DOHH2 (cell line): Measurements from ENCODE around the gene VKORC1L1.
"Not testable (repeated sequence)": the region's sequence is repeated elsewhere in the genome, so short reads cannot be mapped to it uniquely, and the experiment has no call there.

Experiments used
- H3F3A ChIP-seq: fragments of 200-600 bp; sonication (generic), shearing (Covaris generic); 2 replicates; pipeline ENCODE4 v1.6.0; 2016; ENCODE audit warnings: antibody characterized with exemption, mild to moderate bottlenecking; ENCODE audit not compliant: control insufficient read depth, insufficient read depth
- H3K27ac ChIP-seq: fragments of 200-600 bp; sonication (generic); 2 replicates; pipeline ENCODE4 v1.5.1; 2014; ENCODE audit warnings: low read depth, mild to moderate bottlenecking, low read length, moderate library complexity
- H3K27me3 ChIP-seq: fragments of 200-600 bp; sonication (generic); 2 replicates; pipeline ENCODE4 v1.6.1; 2014; ENCODE audit warnings: mild to moderate bottlenecking, low read length, mixed read lengths; ENCODE audit not compliant: control insufficient read depth
- H3K36me3 ChIP-seq: fragments of 200-600 bp; sonication (generic); 2 replicates; pipeline ENCODE4 v1.6.1; 2014; ENCODE audit warnings: mild to moderate bottlenecking, low read length, moderate library complexity, mixed read lengths; ENCODE audit not compliant: control insufficient read depth
- H3K4me1 ChIP-seq: fragments of 200-600 bp; sonication (generic); 2 replicates; pipeline ENCODE4 v1.6.1; 2014; ENCODE audit warnings: mild to moderate bottlenecking, low read length, mixed read lengths; ENCODE audit not compliant: control insufficient read depth
- H3K4me2 ChIP-seq: fragments of 200-600 bp; sonication (generic); 2 replicates; pipeline ENCODE4 v1.6.0; 2014; ENCODE audit warnings: mild to moderate bottlenecking, low read length, moderate library complexity
- H3K4me3 ChIP-seq: fragments of 200-600 bp; sonication (generic); 2 replicates; pipeline ENCODE4 v1.5.1; 2014; ENCODE audit warnings: mild to moderate bottlenecking, low read length, mixed read lengths
- H3K79me2 ChIP-seq: fragments of 200-600 bp; sonication (generic); 2 replicates; pipeline ENCODE4 v1.6.1; 2014; ENCODE audit warnings: mild to moderate bottlenecking, low read length, mixed read lengths; ENCODE audit not compliant: control insufficient read depth
- H3K9me2 ChIP-seq: fragments of 200-600 bp; sonication (generic); replicated peaks from 2 replicates; pipeline ENCODE4 v1.6.1; 2014; ENCODE audit warnings: mild to moderate bottlenecking, low read length, mixed read lengths; ENCODE audit not compliant: control insufficient read depth
- H3K9me3 ChIP-seq: fragments of 200-600 bp; sonication (generic); 2 replicates; pipeline ENCODE4 v1.6.1; 2014; ENCODE audit warnings: antibody characterized with exemption, low read length, mixed read lengths; ENCODE audit not compliant: control insufficient read depth, insufficient read depth
- H4K20me1 ChIP-seq: fragments of 200-600 bp; sonication (generic); 2 replicates; pipeline ENCODE4 v1.6.0; 2014; ENCODE audit warnings: low read depth, mild to moderate bottlenecking, antibody characterized with exemption, low read length, moderate library complexity; ENCODE audit not compliant: control insufficient read depth, insufficient read depth
- CTCF ChIP-seq: fragments of 200-600 bp; sonication (generic); IDR thresholded peaks from one replicate; pipeline ENCODE4 v1.5.1; 2014; ENCODE audit warnings: antibody characterized with exemption, mild to moderate bottlenecking, low read depth, low read length; ENCODE audit not compliant: poor library complexity, severe bottlenecking
- EZH2phosphoT487 ChIP-seq: fragments of 200-600 bp; sonication (generic); IDR thresholded peaks from 2 replicates; pipeline ENCODE4 v1.6.1; 2017; ENCODE audit warnings: borderline replicate concordance, mild to moderate bottlenecking, antibody characterized with exemption, low read length, moderate library complexity, mixed read lengths

VKORC1L1 gene

GRCh38 chr7:65992526-65992925, 119.7 kb downstream of the VKORC1L1 start:
- Histone ChIP-seq H3K36me3 (no peaks in the 10 kb centered on the region), H4K20me1 (no peaks in the 10 kb centered on the region), H3K79me2 (no peaks in the 10 kb centered on the region), H3K4me1 (no peaks in the 10 kb centered on the region), H3K4me3 (no peak overlapping the region), H3F3A (no peaks in the 10 kb centered on the region), H3K9me2 (no peaks in the 10 kb centered on the region), H3K27me3 (no peaks in the 10 kb centered on the region), H3K27ac (no peak overlapping the region), H3K4me2 (no peak overlapping the region), H3K9me3 (no peaks in the 10 kb centered on the region)
- TF ChIP-seq EZH2phosphoT487 (no peak), CTCF (no peak)

GRCh38 chr7:65994984-65995383, 122.1 kb downstream of the VKORC1L1 start:
- H3K9me2 ChIP-seq, H3K9me3 ChIP-seq, H4K20me1 ChIP-seq, H3K79me2 ChIP-seq, H3K4me2 ChIP-seq, H3K36me3 ChIP-seq, H3K4me1 ChIP-seq, H3K27me3 ChIP-seq, H3K4me3 ChIP-seq, H3K27ac ChIP-seq, H3F3A ChIP-seq: not testable (repeated sequence)

- not testable (repeated sequence) for H3K4me1 ChIP-seq, H4K20me1 ChIP-seq, H3K27ac ChIP-seq, H3K36me3 ChIP-seq, H3K9me2 ChIP-seq, H3K4me3 ChIP-seq, H3K9me3 ChIP-seq, H3F3A ChIP-seq, H3K79me2 ChIP-seq, H3K27me3 ChIP-seq, H3K4me2 ChIP-seq
Measured at GRCh38 chr7:66000823-66001417, 128.0 kb downstream of the VKORC1L1 start.

GRCh38 chr7:66005115-66005671, 132.3 kb downstream of the VKORC1L1 start:
- not testable (repeated sequence) for H3F3A ChIP-seq, H3K36me3 ChIP-seq, H3K27ac ChIP-seq, H3K9me3 ChIP-seq, H3K9me2 ChIP-seq, H3K4me3 ChIP-seq, H3K27me3 ChIP-seq, H3K4me1 ChIP-seq, H4K20me1 ChIP-seq, H3K4me2 ChIP-seq, H3K79me2 ChIP-seq

- Histone ChIP-seq H3K27ac (no peak overlapping the region), H4K20me1 (no peaks in the 10 kb centered on the region), H3K9me2 (no peaks in the 10 kb centered on the region), H3K36me3 (no peaks in the 10 kb centered on the region), H3K79me2 (no peaks in the 10 kb centered on the region), H3K9me3 (no peaks in the 10 kb centered on the region), H3F3A (no peaks in the 10 kb centered on the region), H3K4me1 (peaks cover 7% of the 10 kb centered on the region), H3K4me2 (no peak overlapping the region), H3K4me3 (no peak overlapping the region), H3K27me3 (no peaks in the 10 kb centered on the region)
- TF ChIP-seq EZH2phosphoT487 (no peak), CTCF (no peak)
Measured at GRCh38 chr7:66007232-66007631, 134.4 kb downstream of the VKORC1L1 start.
